IPS-15b (cell line): ENCODE measurements around the gene RNF130.

ENCODE experiments used
- H3K27me3 ChIP-seq: one replicate; pipeline ENCODE4 v1.6.1; 2013; ENCODE audit warnings: low read length; ENCODE audit not compliant: control insufficient read depth, insufficient read depth
- H3K36me3 ChIP-seq: one replicate; pipeline ENCODE4 v1.6.1; 2013; ENCODE audit warnings: low read length; ENCODE audit not compliant: control insufficient read depth, insufficient read depth
- H3K4me1 ChIP-seq: one replicate; pipeline ENCODE4 v1.6.1; 2013; ENCODE audit warnings: mild to moderate bottlenecking, low read length; ENCODE audit not compliant: control insufficient read depth, insufficient read depth
- H3K4me3 ChIP-seq: one replicate; pipeline ENCODE4 v1.5.1; 2013; ENCODE audit warnings: low read depth, low read length
- H3K9ac ChIP-seq: one replicate; pipeline ENCODE4 v1.6.1; 2013; ENCODE audit warnings: low read depth, mild to moderate bottlenecking, low read length
- H3K9me3 ChIP-seq: one replicate; pipeline ENCODE4 v1.6.1; 2013; ENCODE audit warnings: mild to moderate bottlenecking, low read length; ENCODE audit not compliant: control insufficient read depth, insufficient read depth

Gene RNF130

GRCh38 chr5:179914032-179914755 is 157.4 kb downstream of the RNF130 start:
- H3K9me3 ChIP-seq, result no peaks in the 10 kb centered on the region

GRCh38 chr5:179913461-179913860 is 158.1 kb downstream of the RNF130 start:
- no peaks in the 10 kb centered on the region for H3K4me1 ChIP-seq
- H3K27me3 ChIP-seq, result no peaks in the 10 kb centered on the region
- H3K9ac ChIP-seq, result no peak overlapping the region
- no peaks in the 10 kb centered on the region for H3K36me3 ChIP-seq
- H3K4me3 ChIP-seq, result no peak overlapping the region
- no peaks in the 10 kb centered on the region for H3K9me3 ChIP-seq

More at GRCh38 chr5:179914032-179914755, 157.4 kb downstream of the RNF130 start:
- H3K36me3 ChIP-seq, result no peaks in the 10 kb centered on the region
- no peak overlapping the region for H3K9ac ChIP-seq
- H3K4me3 ChIP-seq, result no peak overlapping the region
- H3K4me1 ChIP-seq, result no peaks in the 10 kb centered on the region
- H3K27me3 ChIP-seq, result no peaks in the 10 kb centered on the region

GRCh38 chr5:179912951-179913350 is 158.6 kb downstream of the RNF130 start:
- Histone ChIP-seq H3K4me3 (no peak overlapping the region), H3K9me3 (no peaks in the 10 kb centered on the region), H3K4me1 (no peaks in the 10 kb centered on the region), H3K36me3 (no peaks in the 10 kb centered on the region), H3K9ac (no peak overlapping the region), H3K27me3 (no peaks in the 10 kb centered on the region)

GRCh38 chr5:179912386-179912785 is 159.2 kb downstream of the RNF130 start:
- Histone ChIP-seq H3K4me3 (no peak overlapping the region), H3K4me1 (no peaks in the 10 kb centered on the region), H3K36me3 (no peaks in the 10 kb centered on the region)

GRCh38 chr5:179909224-179909623 is 162.3 kb downstream of the RNF130 start:
- Histone ChIP-seq H3K4me1 (peaks cover 2% of the 10 kb centered on the region), H3K27me3 (no peaks in the 10 kb centered on the region), H3K9me3 (no peaks in the 10 kb centered on the region), H3K9ac (no peak overlapping the region), H3K4me3 (no peak overlapping the region), H3K36me3 (peaks cover 3% of the 10 kb centered on the region)

More at GRCh38 chr5:179912386-179912785, 159.2 kb downstream of the RNF130 start:
- H3K27me3 ChIP-seq, result no peaks in the 10 kb centered on the region
- H3K9ac ChIP-seq, result no peak overlapping the region
- no peaks in the 10 kb centered on the region for H3K9me3 ChIP-seq

- Histone ChIP-seq H3K4me1 (peaks cover 2% of the 10 kb centered on the region), H3K9me3 (no peaks in the 10 kb centered on the region), H3K36me3 (peaks cover 3% of the 10 kb centered on the region), H3K27me3 (no peaks in the 10 kb centered on the region), H3K4me3 (no peak overlapping the region), H3K9ac (no peak overlapping the region)
Measured at GRCh38 chr5:179908528-179908927, 163.0 kb downstream of the RNF130 start.

GRCh38 chr5:179907556-179908324 is 163.8 kb downstream of the RNF130 start, which contains the start of gene TBC1D9B:
TBC1D9B (minus strand) TSS chr5:179907897; CDS start chr5:179907821, 76 bp downstream.
- peak within 1 kb of the TSS; percentile 44 for H3K4me3 ChIP-seq
- no peaks in the 10 kb centered on the region for H3K9me3 ChIP-seq
- peaks cover 3% of the 10 kb centered on the region for H3K36me3 ChIP-seq
- no peaks in the 10 kb centered on the region for H3K27me3 ChIP-seq
- H3K4me1 ChIP-seq, result peaks cover 2% of the 10 kb centered on the region
- H3K9ac ChIP-seq, result no peak within 1 kb of the TSS

- Histone ChIP-seq H3K27me3 (no peaks in the 10 kb centered on the region), H3K36me3 (peaks cover 8% of the 10 kb centered on the region), H3K9ac (no peak overlapping the region), H3K9me3 (no peaks in the 10 kb centered on the region), H3K4me3 (peak overlapping the region; percentile 44), H3K4me1 (peaks cover 2% of the 10 kb centered on the region)
Measured at GRCh38 chr5:179906795-179907555, 164.6 kb downstream of the RNF130 start.

GRCh38 chr5:179906294-179906794 is 165.2 kb downstream of the RNF130 start:
- peaks cover 2% of the 10 kb centered on the region for H3K4me1 ChIP-seq
- H3K36me3 ChIP-seq, result peaks cover 9% of the 10 kb centered on the region
- no peak overlapping the region for H3K9ac ChIP-seq
- H3K27me3 ChIP-seq, result no peaks in the 10 kb centered on the region
- peak overlapping the region; percentile 44 for H3K4me3 ChIP-seq
- H3K9me3 ChIP-seq, result no peaks in the 10 kb centered on the region

- H3K9me3 ChIP-seq, result no peaks in the 10 kb centered on the region
- H3K9ac ChIP-seq, result no peak overlapping the region
- peaks cover 2% of the 10 kb centered on the region for H3K4me1 ChIP-seq
- H3K27me3 ChIP-seq, result no peaks in the 10 kb centered on the region
- H3K4me3 ChIP-seq, result no peak overlapping the region
- peaks cover 9% of the 10 kb centered on the region for H3K36me3 ChIP-seq
Measured at GRCh38 chr5:179905161-179905560, 166.4 kb downstream of the RNF130 start.
